ENCODE data around the gene ZNF544.
A peak's percentile ranks its signal among the peaks of the same experiment; 100 is the strongest.
"Not testable (repeated sequence)": the region's sequence is repeated elsewhere in the genome, so short reads cannot be mapped to it uniquely, and the experiment has no call there.

Gene ZNF544

GRCh38 chr19:58300620-58301019 is 71.9 kb downstream of the ZNF544 start:
- no peak overlapping the region for H3K4me3 ChIP-seq (ENCODE audit: low read depth, low read length)
- DNase-seq (ENCODE audit: low read depth) = no peak
- TF ChIP-seq CTCF (conservative IDR thresholded peaks at IDR 0.05; ENCODE audit: low read depth, low read length) = no peak

- no peak overlapping the region for H3K4me3 ChIP-seq (ENCODE audit: low read depth, low read length)
- TF ChIP-seq CTCF (conservative IDR thresholded peaks at IDR 0.05; ENCODE audit: low read depth, low read length) = no peak
- DNase-seq (ENCODE audit: low read depth) = no peak
Measured at GRCh38 chr19:58304255-58304654, 75.5 kb downstream of the ZNF544 start.

GRCh38 chr19:58304748-58305064 is 76.0 kb downstream of the ZNF544 start:
- no peak for DNase-seq (ENCODE audit: low read depth)
- peak overlapping the region; percentile 96 for H3K4me3 ChIP-seq (ENCODE audit: low read depth, low read length)
- no peak for TF ChIP-seq CTCF (conservative IDR thresholded peaks at IDR 0.05; ENCODE audit: low read depth, low read length)

GRCh38 chr19:58305065-58305931 is 76.6 kb downstream of the ZNF544 start, which contains the start of gene ERVK3-1:
Gene ERVK3-1, plus strand, starts transcription at chr19:58305377. Its CDS starts 6,792 bp downstream, at chr19:58312169.
- H3K4me3 ChIP-seq (ENCODE audit: low read depth, low read length) = peak within 1 kb of the TSS; percentile 96
- DNase-seq (ENCODE audit: low read depth) = peak; percentile 99
- no peak for TF ChIP-seq CTCF (conservative IDR thresholded peaks at IDR 0.05; ENCODE audit: low read depth, low read length)

- peak; percentile 27 for DNase-seq (ENCODE audit: low read depth)
- no peak for TF ChIP-seq CTCF (conservative IDR thresholded peaks at IDR 0.05; ENCODE audit: low read depth, low read length)
Measured at GRCh38 chr19:58305932-58306323, 77.2 kb downstream of the ZNF544 start.

GRCh38 chr19:58307736-58308135 is 79.0 kb downstream of the ZNF544 start:
- no peak for DNase-seq (ENCODE audit: low read depth)
- no peak overlapping the region for H3K4me3 ChIP-seq (ENCODE audit: low read depth, low read length)
- TF ChIP-seq CTCF (conservative IDR thresholded peaks at IDR 0.05; ENCODE audit: low read depth, low read length) = no peak

More at GRCh38 chr19:58305932-58306323, 77.2 kb downstream of the ZNF544 start:
- peak overlapping the region; percentile 96 for H3K4me3 ChIP-seq (ENCODE audit: low read depth, low read length)

- TF ChIP-seq CTCF (conservative IDR thresholded peaks at IDR 0.05; ENCODE audit: low read depth, low read length) = peak; percentile 45
- H3K4me3 ChIP-seq (ENCODE audit: low read depth, low read length) = not testable (repeated sequence)
- DNase-seq (ENCODE audit: low read depth) = peak; percentile 46
Measured at GRCh38 chr19:58310685-58311084, 82.0 kb downstream of the ZNF544 start.
